NCI-H446 (cell line): ENCODE results near the gene CNTN1.
A peak's percentile ranks its signal among the peaks of the same experiment; 100 is the strongest.
"Not testable (repeated sequence)": the region's sequence is repeated elsewhere in the genome, so short reads cannot be mapped to it uniquely, and the experiment has no call there.

Experiments
- DNase-seq, 2 experiments: peaks; one replicate each; lab custom pipeline; 2025; lab: John Stamatoyannopoulos, UW

Gene CNTN1

DNA sequence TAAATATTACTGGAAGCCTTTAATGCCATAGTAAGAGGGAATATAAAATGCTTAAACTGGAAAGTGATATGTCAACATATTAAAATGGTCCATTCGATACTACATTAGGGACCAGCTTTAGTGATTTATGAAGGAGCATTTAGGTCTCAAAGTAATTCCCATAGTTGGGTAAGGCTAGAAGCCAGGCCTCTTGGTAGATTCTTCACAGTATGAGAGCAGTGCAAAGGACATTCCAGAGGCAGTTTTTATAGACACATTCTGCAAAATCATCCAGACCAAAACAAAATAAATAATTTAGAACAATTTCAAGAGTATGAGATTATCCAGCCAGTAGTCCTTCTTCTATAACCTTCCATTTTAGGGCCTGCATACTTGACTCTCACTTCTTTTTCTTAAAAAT is 353.3 kb downstream of the CNTN1 start:
- no peak for DNase-seq

DNA sequence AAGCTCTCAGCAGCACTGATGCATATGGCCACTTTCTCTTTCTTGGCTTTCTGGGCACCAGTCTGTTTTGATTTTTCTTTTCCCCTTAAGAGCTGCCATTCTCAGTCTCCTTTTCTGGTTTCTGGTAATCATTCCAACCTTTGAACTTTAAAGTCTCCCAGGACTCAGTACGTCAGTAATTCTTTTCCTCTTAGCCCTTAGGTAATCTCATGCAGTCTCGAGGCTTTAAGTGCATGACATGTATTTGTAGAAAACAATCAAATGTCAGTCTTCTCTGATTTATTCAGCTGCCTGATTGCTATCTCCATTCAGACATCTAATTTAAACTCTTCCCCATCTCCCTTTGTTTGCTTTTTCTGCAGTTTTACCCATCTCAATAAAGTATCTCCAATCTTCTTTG is 356.8 kb downstream of the CNTN1 start:
- no peak for DNase-seq

DNA sequence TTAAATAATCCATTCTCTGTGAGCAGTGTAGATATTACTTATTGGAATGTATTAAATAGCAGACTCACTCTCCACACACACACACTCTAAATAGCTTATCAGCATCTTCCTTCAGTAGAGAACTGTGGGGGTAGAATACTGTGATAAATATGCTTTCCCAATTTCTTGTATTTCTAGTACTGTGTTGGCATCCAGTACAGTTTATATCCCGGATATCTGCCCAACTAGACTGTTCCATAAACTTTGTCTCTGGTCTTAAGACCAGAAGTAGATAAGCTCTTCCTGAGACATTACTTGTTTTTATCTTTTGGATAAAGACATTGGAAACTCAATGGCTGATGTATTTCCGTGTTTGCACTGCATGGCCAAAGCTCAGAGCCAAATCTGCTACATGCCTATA is 359.7 kb downstream of the CNTN1 start:
- no peak for DNase-seq

DNA sequence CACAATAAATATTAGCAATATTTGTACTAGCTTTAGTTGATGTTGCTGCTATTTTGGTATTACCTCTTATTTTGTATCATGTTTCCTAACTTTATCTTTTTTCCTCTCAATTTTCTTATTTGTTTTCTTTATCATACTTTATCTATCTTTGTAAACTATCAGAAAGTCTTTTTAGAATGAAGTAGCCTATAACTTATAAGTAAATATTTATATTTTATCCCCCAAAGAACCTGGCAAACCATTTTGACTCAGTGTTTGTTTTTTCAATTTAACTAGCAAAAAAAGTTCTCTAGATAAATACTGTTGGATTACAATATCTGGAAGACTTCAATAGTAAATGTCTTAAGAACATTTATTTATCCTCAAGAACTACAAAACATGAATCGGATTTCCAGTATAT is 360.2 kb downstream of the CNTN1 start:
- DNase-seq: no peak

DNA sequence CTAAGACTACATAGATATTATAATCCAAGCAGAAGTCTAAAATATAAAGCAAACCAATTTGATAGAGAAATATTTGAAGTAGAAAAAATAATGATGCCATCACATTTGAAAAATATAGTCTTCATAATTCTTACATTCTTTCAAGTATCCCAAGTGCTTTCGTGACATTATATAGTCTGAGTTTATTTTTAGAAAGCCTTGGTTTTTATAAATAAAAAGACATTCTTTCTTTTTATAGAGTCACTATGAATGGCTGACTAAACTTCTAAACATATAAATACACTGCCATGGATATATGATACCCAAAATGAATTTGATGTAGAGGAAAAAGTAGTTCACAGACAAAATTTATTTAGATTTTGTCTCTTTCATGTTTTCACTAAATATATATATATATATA is 360.8 kb downstream of the CNTN1 start:
- no peak for DNase-seq

DNA sequence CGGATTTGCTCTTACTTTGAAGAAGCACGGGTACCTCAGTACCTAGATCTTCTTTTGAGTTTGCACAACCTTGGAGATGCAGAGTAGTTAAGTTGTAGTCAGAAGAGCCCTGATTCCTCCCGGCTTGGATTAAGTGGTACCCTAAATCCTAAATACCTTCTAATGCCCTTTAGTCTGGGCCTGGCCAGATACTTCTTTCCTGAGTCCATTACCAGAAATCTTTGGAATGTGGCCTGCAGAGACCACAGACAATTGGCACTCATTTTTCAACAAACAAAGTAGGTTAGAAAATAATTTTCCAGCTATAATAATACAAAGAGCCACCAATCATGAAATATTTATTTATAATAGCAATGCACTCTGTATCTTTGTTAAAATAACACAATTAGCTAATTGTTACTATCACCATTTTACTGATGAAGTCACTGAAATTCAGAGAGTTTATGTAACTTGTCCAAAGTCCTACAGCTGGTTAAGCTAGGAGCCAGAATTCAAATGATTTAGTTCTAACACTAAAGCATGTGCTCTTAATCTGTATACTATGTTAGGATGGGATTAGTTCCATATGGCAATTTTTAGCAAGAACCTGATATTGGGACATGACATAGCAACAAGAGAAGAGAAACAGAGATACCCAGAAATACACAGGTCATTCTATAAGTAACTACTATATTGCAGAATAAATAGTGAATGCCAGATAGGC is 363.8 kb downstream of the CNTN1 start:
- DNase-seq: no peak

DNA sequence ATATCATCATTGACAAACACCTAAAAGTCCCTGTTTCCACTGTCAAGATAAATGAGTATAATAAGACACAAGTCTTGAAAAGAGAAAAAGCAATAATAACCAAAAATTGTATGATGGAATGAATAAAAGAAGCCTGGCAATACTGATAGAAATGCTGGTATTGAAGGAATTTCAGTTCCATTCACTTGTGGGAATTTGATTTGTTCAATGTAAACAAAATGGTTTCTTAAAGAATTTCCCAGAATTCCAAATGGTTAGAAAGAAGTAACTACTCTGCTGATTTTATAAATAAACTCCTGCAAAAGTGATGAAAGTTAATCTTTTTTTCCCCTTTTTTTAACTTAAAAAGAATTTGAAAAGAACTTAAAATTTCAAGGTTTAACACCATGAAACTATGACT is 366.0 kb downstream of the CNTN1 start:
- DNase-seq: no peak

DNA sequence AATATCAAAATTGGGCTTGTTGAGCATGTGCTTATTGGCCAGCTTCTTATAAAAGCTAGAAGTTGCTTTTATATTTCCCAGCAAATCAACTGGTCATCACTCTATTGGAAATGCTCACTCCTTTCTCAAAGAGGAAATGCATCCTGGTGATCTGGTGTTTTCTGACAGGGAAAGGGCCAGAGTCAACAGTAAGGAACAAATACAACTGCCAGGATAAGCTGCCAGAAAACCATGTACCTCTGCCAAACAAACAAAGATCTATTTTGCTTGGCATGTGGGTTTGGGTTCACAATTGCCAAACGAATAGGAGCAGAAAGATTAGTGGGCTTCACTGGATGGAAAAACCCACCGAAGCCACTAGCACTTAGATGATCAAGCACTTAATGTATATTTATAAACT is 369.0 kb downstream of the CNTN1 start:
- DNase-seq: peak; percentile 25 to 52

DNA sequence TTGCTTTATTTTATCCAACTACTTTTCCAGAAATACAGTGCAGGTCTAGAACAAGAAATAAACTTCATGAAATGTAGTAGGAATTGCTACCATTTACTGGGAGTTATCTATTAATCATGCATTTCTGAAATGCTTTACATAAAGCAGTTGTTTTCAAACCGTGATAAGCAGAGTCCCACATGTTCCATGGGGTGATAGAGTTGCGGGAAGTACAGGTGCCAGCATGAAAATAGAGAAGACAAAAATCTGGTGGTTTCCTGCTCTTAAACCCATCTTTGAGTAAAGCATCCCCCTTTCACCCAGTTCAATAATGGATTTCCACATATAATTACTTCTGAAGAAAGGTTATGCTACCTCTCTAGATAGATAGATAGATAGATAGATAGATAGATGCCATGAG is 372.2 kb downstream of the CNTN1 start:
- DNase-seq: no peak

DNA sequence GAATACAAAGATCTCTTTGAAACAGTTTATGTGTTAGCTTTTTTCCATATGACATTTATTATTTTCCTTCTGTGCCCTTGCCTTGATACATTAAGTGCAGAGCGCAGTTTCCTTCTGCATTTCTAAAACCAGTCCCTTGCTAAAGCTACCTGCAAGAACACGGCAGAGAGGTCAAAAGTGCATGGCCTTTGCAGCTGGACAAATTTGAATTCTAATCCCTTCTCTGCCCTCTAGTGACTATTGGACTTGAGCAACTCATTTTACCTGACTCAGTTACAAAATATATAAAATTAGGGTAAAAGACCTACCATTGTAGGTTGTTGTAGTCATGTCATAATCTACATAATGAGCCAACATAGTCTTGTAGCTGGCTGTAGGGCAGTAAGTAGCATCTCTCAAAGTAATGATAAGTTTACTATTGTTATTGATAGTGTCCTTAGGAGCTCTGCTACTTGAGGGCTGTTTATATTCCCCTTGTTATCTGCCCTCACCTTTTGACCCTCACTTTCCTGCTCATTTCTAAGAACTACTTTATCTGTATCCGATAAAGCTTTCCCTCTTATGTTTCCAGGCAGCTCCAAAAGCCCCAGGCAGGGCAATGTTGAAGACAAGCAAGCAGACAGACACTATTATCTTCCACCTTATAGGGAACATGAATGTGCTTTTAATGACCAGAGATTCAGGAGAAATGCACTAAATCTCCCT is 375.9 kb downstream of the CNTN1 start:
- no peak for DNase-seq

DNA sequence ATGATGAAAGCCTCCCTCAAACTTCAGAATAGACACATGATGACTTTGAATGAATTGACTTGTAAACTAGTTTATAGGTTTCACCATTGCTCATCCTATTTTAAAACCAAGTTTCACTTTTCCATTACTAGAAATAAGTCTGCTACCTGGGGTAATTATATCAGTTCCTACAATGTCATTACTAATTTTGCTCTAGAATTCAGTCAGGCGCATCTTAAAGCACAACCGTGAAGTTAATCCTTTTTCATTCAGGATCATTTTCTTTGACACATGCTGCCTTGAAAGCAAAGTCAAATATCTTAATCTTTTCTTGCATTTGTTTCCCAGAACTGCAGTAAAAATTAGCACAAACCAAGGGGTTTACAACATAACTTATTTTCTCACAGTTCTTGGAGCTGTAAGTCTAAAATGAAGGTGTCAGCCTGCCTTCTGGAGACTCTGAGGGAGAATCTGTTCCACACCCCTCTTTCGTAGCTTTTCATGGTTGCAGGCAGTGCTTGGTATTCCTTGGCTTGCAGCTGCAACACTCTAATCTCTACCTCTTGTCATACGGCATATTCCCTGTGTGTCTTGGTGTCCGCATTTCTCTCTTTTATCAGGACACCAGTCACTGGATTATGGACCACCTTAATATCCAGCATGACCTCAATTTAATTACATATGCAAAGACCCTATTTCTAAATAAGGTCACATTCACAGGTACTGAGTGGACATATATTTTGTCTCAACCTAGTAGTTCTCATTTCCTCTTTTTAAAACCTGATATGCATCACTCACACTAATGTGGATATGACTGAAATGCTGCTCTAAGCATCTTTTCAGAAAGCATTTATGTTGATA is 381.6 kb downstream of the CNTN1 start:
- no peak for DNase-seq

DNA sequence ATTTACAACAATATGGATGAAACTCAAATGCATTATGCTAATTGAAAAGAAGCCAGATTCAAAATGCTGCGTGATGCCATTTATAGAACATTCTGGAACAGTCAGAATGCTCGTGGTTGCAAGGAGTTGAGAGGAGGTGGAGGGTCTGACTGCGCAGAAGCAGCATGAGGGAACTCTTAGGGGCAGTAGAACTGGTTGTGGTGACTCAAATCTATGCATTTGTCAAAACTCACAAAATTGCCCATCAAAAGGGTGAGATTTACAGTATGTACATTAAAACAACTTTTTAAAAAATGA is 382.2 kb downstream of the CNTN1 start:
- DNase-seq: no peak

DNA sequence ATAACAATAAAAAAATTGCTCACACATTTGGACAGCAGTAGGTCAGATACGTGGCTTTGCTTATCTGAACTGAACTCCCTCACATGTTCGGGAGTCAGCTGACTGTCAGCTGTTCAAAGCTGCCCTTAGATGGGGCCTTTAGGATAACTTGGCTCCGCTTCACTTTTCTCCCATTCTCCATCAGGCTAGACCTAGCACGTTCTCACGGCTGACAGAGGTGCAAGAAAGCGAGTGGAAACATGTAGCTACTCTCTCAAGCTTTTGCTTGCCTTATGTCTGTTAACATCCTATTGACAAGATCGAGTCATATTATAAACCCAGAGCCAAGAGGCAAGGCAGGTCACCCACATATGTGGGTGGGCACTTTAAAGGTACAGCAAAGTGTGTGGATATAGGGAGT is 383.9 kb downstream of the CNTN1 start:
- no peak for DNase-seq

DNA sequence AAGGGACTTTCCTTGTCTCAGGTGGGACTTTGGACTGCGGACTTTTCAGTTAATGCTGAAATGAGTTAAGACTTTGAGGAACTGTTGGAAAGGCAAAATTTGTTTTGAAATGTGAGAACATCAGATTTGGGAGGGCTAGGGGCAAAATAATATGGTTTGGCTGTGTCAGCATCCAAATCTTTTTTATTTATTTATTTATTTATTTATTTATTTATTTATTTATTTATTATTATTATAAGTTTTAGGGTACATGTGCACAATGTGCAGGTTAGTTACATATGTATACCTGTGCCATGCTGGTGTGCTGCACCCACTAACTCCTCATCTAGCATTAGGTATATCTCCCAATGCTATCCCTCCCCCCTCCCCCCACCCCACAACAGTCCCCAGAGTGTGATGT is 389.0 kb downstream of the CNTN1 start:
- not testable (repeated sequence) for DNase-seq

DNA sequence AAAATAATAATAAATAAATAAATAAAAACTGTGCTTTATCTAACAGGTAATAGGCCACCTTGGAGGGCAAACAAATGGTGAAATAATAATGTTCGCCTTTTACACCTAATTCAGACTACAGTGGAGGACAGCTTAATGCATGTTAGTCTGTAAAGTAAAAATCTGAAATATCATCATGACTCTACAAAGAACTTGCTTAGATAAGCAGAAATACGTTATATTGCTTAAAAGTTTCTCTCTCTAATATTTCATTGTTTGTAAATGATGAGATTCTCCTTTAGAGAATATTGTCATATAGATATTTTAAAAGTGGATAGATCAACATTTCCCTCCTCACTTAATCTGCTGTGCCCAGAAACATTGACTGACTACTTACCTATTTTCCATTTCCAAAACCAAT is 397.2 kb downstream of the CNTN1 start:
- DNase-seq: no peak

DNA sequence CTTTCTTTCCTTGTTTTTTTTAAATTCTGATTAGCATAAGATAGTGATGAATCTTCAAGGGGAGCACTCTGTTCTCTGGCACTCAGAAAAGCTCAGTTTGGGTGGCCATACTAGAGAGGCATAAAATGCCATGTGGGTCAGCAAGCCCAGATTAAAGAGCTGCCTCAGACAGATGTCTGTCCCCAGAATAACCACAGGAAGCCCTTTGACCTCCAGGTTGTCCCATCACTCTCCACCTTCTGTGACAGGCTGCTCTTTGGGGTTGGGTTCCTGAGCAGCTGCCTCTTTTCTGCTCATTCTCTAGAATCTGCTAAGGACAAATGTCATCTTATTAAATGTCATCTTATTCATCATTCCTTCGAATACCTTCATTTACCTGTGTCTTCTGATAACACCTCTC is 399.9 kb downstream of the CNTN1 start:
- DNase-seq: no peak

DNA sequence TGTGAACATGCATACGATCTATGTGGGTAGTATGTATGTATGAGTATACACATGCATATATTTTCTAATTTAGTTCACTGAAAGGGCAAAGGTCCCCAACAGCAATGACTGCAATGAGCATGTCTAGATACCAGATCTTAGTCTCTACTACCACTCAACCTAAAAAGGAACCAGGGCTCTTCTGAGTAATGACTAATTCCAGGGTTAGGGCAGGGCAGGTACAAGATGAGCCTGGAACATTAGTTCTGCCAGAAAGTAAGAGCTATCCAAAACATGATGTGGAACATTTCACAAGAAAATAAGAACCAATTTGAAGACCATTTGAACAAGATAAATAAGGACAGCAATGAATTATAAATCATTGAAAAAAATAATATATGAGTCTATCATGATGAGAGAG is 404.6 kb downstream of the CNTN1 start:
- no peak for DNase-seq

DNA sequence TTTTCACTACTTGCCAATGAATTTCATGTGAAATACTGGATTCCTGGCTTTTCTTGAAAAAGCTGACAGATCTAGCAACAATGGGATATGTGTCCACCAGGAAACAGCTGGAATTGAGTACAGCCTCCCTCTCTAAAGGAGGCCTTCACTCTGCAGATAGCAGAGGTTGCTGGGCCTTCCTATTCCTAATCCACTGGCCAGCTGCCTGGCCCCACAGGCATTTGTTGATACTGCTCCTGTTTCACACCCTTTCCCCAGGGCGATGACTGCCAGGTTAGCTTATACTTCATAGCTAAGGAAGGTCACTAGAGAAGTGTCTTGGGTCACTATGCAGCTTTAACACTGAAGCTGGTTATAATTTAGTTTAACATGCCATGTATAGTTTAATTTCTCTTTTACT is 408.3 kb downstream of the CNTN1 start:
- no peak for DNase-seq

DNA sequence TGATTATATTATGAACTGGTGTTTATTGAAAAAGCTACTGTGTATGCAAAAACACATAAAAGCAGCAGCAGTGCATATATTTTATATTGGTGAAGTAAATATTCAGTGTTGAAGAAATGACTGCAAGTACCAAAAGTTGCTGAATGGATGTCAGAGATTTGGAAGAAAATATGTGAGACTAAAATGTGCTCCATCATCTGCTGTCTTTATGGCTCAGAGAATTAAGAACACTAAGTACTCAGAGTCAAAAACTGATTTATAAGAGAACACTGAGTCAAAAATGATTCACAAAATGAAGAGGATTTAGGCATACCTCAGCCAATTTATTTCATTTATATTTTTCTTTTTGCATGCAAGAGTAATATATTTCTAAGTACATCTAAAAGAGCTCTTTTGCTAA is 409.6 kb downstream of the CNTN1 start:
- DNase-seq: no peak

DNA sequence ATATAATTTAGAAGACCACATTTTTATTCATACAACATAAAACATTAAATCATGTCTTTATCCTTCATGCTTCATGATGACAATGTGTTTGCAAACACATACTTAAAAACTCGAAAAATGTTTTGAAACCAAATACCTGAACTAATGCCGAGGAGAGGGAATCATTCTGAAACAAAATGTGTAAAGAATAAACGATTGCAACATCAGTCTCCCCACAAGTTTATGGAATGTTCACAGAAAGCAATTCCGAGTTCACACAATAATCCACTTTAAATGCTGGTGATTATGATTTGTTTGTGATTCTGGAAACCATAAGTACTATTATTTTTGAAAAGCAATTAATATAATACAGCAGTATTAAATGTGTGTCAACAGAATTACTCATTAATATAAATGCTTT is 411.4 kb downstream of the CNTN1 start:
- no peak for DNase-seq

DNA sequence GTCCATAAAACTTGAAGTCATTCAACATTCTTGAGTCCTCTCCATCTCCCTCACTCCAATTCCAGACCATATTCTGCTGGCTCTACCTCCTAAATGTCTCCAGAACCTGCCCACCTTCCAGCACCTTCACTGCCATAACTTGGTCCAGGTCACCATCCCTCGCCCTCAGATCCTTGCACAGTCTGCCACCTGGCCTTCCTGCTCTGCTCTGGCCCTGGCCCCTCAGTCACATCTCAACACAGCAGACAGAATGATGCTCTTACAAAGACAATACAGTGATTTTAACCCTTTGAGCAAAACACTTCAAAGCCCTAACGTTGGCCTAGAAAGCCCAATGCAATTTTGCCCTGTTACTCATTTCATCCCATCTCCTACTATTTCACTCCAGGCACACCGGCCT is 414.1 kb downstream of the CNTN1 start:
- no peak for DNase-seq

DNA sequence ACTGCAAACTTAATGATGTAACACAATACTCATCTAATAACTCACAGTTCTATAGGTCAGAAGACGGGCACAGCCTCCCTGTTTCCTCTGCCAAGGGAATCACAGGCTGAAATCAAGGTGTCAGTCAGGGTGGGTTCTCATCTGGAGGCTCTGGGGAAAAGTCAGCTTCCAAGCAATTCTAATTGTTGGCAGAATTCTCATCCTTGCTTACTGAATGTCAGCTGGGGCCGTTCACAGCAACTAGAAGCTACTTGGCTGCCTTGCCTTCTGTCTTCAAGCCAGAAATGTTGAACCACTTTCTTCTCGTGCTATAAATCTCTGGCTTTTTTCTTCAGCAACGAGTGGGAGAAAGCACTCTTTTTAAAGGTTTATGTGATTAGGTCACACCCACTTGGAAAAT is 415.8 kb downstream of the CNTN1 start:
- DNase-seq: peak; percentile 19 to 79

DNA sequence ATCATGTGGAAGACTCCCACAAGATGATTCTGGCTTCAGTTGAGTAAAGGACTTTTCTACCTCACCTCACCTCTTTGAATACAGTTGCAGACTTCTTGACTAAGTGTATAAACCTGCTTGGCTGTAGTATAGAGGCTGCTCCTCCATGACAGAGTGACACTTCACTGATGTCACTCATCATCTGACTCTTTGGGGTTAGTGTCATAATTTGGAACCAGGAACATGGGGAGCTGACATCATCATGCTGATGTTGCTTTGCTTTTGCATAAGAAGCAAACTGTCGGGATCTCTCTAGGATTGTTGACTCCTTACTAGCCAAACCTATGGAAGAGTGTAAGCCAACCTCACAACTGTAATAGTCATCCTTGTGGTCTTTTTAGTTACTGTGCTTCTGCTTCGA is 420.7 kb downstream of the CNTN1 start:
- DNase-seq: no peak
